ENCODE measurements around the gene PRKCH.
"Not testable (repeated sequence)": the region's sequence is repeated elsewhere in the genome, so short reads cannot be mapped to it uniquely, and the experiment has no call there.

DNA sequence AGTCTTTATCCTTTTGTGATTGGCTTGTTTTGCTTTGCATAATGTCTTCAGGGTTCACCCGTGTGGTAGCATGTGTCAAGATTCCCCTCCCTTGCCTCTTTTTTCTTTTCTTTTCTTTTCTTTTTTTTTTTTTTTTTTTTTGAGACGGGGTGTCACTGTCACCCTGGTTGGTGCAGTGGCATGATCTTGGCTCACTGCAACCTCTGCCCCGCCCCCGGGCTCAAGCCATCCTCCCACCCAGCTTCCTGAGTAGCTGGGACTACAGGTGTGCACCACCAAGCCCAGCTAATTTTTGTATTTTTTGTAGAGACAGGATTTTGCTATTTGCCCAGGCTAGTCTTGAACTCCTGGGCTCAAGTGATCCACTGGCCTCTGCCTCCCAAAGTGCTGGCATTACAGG lies 94.6 kb downstream of the PRKCH start:
- TF ChIP-seq, protein P1, sequence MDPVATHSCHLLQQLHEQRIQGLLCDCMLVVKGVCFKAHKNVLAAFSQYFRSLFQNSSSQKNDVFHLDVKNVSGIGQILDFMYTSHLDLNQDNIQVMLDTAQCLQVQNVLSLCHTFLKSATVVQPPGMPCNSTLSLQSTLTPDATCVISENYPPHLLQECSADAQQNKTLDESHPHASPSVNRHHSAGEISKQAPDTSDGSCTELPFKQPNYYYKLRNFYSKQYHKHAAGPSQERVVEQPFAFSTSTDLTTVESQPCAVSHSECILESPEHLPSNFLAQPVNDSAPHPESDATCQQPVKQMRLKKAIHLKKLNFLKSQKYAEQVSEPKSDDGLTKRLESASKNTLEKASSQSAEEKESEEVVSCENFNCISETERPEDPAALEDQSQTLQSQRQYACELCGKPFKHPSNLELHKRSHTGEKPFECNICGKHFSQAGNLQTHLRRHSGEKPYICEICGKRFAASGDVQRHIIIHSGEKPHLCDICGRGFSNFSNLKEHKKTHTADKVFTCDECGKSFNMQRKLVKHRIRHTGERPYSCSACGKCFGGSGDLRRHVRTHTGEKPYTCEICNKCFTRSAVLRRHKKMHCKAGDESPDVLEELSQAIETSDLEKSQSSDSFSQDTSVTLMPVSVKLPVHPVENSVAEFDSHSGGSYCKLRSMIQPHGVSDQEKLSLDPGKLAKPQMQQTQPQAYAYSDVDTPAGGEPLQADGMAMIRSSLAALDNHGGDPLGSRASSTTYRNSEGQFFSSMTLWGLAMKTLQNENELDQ (tag by site-specific recombination; IDR thresholded peaks at IDR 0.05; ENCODE audit: low read depth) = not testable (repeated sequence)
- TF ChIP-seq, protein P2, sequence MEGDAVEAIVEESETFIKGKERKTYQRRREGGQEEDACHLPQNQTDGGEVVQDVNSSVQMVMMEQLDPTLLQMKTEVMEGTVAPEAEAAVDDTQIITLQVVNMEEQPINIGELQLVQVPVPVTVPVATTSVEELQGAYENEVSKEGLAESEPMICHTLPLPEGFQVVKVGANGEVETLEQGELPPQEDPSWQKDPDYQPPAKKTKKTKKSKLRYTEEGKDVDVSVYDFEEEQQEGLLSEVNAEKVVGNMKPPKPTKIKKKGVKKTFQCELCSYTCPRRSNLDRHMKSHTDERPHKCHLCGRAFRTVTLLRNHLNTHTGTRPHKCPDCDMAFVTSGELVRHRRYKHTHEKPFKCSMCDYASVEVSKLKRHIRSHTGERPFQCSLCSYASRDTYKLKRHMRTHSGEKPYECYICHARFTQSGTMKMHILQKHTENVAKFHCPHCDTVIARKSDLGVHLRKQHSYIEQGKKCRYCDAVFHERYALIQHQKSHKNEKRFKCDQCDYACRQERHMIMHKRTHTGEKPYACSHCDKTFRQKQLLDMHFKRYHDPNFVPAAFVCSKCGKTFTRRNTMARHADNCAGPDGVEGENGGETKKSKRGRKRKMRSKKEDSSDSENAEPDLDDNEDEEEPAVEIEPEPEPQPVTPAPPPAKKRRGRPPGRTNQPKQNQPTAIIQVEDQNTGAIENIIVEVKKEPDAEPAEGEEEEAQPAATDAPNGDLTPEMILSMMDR (tag by site-specific recombination; IDR thresholded peaks at IDR 0.05) = not testable (repeated sequence)
